Right lobe of liver (tissue), 6 donors: ENCODE data around the gene SZRD1. TPM values are rescaled to one million over a fixed set of nuclear protein-coding genes. Genes with fewer than 3 reads are reported as not detected.

ENCODE experiments used
- ATAC-seq, 4 donors: fragments of 200-7000 bp; cut with Tn5 transposase; one replicate each; pipeline ENCODE4 v1.9.1; 2020; ENCODE audit warnings: mild to moderate bottlenecking in 4 of 4, moderate library complexity in 4 of 4
- DNase-seq, 3 donors: peaks; one replicate each; pipeline ENCODE4 v3.0.0-alpha.2; 2020
- H3K27ac ChIP-seq, 3 donors: fragments of 200-600 bp; one replicate each; pipeline ENCODE4 v1.8.0; 2022
- H3K27me3 ChIP-seq, 2 donors: fragments of 200-600 bp; one replicate each; pipeline ENCODE4 v1.8.0; 2022
- H3K36me3 ChIP-seq, 4 donors: fragments of 200-600 bp; sonication (generic) in 1 of 4; one replicate each; pipeline versions ENCODE4 v1.5.1 to v1.8.0; 2017 to 2022; ENCODE audit warnings: control low read depth in 1 of 4
- H3K4me1 ChIP-seq, 4 donors: fragments of 200-600 bp; sonication (generic) in 1 of 4; one replicate each; pipeline versions ENCODE4 v1.5.1 to v1.8.0; 2017 to 2022; ENCODE audit warnings: control low read depth in 1 of 4
- H3K4me3 ChIP-seq, 3 donors: fragments of 200-600 bp; one replicate each; pipeline ENCODE4 v1.8.0; 2022
- H3K9me3 ChIP-seq, 4 donors: fragments of 200-600 bp; sonication (generic) in 1 of 4; one replicate each; pipeline versions ENCODE4 v1.5.1 to v1.8.0; 2017 to 2022; ENCODE audit warnings: control low read depth in 1 of 4
- POLR2A ChIP-seq: fragments of 450-650 bp; IDR thresholded peaks from one replicate; pipeline ENCODE4 v1.6.1; 2017; ENCODE audit warnings: antibody characterized with exemption, mild to moderate bottlenecking
- WGBS: methylation state at CpG from one replicate; pipeline ENCODE4 v1.1.6; 2018; ENCODE audit warnings: low coverage, low lambda C conversion rate; ENCODE audit not compliant: insufficient coverage; ENCODE audit errors: missing lambda C conversion rate; 5-methylcytosine and 5-hydroxymethylcytosine counted together
- intact Hi-C, 2 donors: fragments of 100-400 bp; cut with DNase I; formaldehyde crosslinking; loops; one replicate each; pipeline versions ENCODE4 v1.11.2 to v1.14.1; 2022
- long read RNA-seq: library from polyadenylated mRNA; unstranded; transcript quantifications from one replicate; pipeline ENCODE4 v2.0.0, GENCODE V29; 2019
- total RNA-seq, 6 experiments: library from RNA; depleted of rRNA in 2 of 6; stranded (reverse); fragments of >200 nt in 2 of 6; fragmentation: NEBNext Ultra II Directional in 3 of 6; extraction: Animal tissue kit (Norgen Biotek cat#: 25700) in 3 of 6; gene quantifications; one replicate each; pipeline versions ENCODE4 v1.1.0 to v1.2.4, GENCODE V29; 2016 to 2023
- TF ChIP-seq, protein P1 (sequence below), 4 donors: fragments of 200-600 bp in 3 of 4; fragments of 450-650 bp in 1 of 4; IDR thresholded peaks; one replicate each; pipeline versions ENCODE4 v1.5.1 to v1.8.0; 2016 to 2022; ENCODE audit warnings: antibody characterized with exemption in 4 of 4, mild to moderate bottlenecking in 2 of 4
- donor health status: DM: no; HTN: yes; CAD: no.
- donor health status: DM: no; HTN: no; CAD: no.
- donor health status: DM: no; HTN: no; CAD: no.
- donor health status: DM: no; HTN: yes; CAD: no.
- donor health status: DM: no; HTN: yes; CAD: no.

Gene SZRD1, protein sequence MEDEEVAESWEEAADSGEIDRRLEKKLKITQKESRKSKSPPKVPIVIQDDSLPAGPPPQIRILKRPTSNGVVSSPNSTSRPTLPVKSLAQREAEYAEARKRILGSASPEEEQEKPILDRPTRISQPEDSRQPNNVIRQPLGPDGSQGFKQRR
- total RNA-seq, result 10 to 100 TPM; 41.4 to 57.8 (median 47.5) TPM
- long read RNA-seq, partial matches to known transcripts, result 0 of 10 reads
- long read RNA-seq, other reads (novel, unspliced or antisense), result 8 of 10 reads

DNA sequence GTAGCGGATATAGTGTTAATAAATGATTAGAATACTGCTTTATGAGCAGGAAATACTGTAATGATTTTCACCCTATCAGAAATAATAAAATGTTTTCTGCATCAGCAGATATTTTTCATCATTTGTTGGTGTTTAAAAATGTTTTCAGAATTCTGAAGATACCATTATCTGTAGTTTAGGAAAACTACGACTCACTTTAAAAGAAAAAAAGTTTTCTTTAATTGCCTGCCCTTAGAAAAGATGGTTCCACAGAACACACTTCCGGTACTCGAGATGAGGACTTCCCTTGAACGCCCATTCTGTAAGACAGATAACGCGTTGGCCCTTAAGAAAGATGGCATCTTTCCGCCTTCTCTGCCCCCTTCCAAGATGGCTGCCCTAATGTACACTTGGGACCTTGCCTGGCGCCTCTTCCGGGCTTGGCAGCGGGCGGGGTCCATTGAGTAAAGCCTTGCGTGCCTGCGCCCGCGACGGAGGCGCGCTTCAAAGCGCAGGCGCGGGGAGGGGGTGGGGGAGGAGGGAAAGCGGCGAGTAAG, at the start of gene SZRD1:
Gene SZRD1 (plus strand): TSS at position 521 of the 536 bp plus-strand sequence. CDS start 16 bp downstream, outside the sequence.
- WGBS, result under 1% methylated on average over 24 of the region's 24 CpGs
- Histone ChIP-seq H3K27ac (peak within 1 kb of the TSS; percentile 94 to 96 (median 94)), H3K4me1 (peaks cover 0 to 16% (median 4%) of the 10 kb centered on the region in 4 donors), H3K27me3 (no peaks in the 10 kb centered on the region), H3K9me3 (no peaks in the 10 kb centered on the region), H3K36me3 (no peaks in the 10 kb centered on the region), H3K4me3 (peak within 1 kb of the TSS; percentile 88 to 96 (median 92))
- intact Hi-C loops, result loop anchor here in 1 of 2 donors (10.0 kb wide), 1 partner anchor 292 kb away; the partner anchor contains the start of gene FAM131C
- DNase-seq (peak; percentile 96 to 98 (median 97)), ATAC-seq (peak; percentile 87 to 92 (median 91))
- TF ChIP-seq POLR2A, result no peak
- TF ChIP-seq, protein P1, sequence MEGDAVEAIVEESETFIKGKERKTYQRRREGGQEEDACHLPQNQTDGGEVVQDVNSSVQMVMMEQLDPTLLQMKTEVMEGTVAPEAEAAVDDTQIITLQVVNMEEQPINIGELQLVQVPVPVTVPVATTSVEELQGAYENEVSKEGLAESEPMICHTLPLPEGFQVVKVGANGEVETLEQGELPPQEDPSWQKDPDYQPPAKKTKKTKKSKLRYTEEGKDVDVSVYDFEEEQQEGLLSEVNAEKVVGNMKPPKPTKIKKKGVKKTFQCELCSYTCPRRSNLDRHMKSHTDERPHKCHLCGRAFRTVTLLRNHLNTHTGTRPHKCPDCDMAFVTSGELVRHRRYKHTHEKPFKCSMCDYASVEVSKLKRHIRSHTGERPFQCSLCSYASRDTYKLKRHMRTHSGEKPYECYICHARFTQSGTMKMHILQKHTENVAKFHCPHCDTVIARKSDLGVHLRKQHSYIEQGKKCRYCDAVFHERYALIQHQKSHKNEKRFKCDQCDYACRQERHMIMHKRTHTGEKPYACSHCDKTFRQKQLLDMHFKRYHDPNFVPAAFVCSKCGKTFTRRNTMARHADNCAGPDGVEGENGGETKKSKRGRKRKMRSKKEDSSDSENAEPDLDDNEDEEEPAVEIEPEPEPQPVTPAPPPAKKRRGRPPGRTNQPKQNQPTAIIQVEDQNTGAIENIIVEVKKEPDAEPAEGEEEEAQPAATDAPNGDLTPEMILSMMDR (IDR thresholded peaks at IDR 0.05), result no peak

DNA sequence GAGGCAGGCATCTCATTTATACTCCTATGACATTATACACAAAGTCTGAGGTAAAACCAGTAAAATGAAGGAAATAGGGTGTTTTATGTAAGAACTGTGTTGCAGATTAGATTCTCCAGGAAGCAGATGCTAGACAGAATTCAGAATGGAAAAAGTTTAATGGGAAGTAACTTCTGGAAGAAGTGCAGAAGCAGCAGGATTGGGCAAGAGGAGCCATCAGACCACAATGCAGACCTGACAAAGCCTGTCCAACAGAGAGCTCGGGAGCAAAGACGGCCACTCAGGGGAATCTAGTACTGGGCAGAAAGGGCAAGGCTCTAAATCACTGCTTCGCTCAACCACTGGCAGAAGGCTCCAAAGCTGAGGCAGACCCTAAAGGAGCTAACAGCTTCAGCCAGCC, 48.5 kb upstream of the SZRD1 start:
- Histone ChIP-seq H3K9me3 (no peaks in the 10 kb centered on the region), H3K36me3 (peaks cover 0 to 15% (median 8%) of the 10 kb centered on the region in 4 donors), H3K4me1 (peaks cover 0 to 14% (median 0%) of the 10 kb centered on the region in 4 donors), H3K27ac (no peak overlapping the region), H3K4me3 (no peak overlapping the region), H3K27me3 (no peaks in the 10 kb centered on the region)
- WGBS, result 29% methylated on average over 1 of the region's 3 CpGs
- no peak for TF ChIP-seq POLR2A
- TF ChIP-seq, protein P1 (IDR thresholded peaks at IDR 0.05), result no peak
- DNase-seq (no peak), ATAC-seq (peak; percentile 56 to 72 (median 59))
- intact Hi-C loops, result no loop called here

DNA sequence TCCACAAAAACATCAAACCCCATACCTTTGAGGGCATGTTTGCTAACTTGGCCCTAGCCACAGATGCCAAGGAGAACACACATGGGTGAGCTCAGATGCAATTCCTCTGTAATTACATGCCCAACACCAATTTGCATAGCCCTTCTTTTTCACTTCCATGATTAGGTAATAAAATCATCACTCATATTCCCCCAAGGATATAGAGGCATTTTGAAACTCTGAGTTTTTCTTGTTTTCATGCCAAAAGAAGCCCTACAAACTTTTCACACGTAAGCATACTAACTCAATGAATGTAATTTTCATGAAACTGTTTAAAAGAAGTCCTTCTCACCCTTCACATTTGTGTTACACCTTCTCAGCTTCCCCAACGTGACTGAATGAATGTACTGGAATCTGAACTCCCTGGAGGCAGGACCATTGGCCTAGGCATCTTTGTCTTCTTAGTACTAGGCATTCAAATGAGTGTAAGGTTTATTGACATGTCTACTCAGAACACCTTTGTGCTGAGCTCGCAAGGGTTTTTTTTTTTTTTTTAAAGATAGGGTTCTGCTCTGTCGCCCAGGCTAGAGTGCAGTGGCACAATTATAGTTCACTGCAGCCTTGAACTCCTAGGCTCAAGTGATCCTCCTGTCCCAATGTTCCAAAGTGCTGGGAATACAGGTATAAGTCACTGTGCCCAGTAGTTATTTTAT, 45.7 kb upstream of the SZRD1 start:
- DNase-seq, result no peak
- TF ChIP-seq POLR2A, result no peak
- TF ChIP-seq, protein P1 (IDR thresholded peaks at IDR 0.05), result no peak
- Histone ChIP-seq H3K9me3 (no peaks in the 10 kb centered on the region), H3K27ac (no peak overlapping the region), H3K4me1 (peaks cover 0 to 14% (median 0%) of the 10 kb centered on the region in 4 donors), H3K4me3 (no peak overlapping the region), H3K36me3 (no peaks in the 10 kb centered on the region), H3K27me3 (no peaks in the 10 kb centered on the region)
- ATAC-seq, result peak in 2 of 4 donors; percentile 18 to 28
- 64% methylated on average over 4 of the region's 4 CpGs for whole genome bisulfite sequencing
- intact Hi-C loops, result no loop called here

DNA sequence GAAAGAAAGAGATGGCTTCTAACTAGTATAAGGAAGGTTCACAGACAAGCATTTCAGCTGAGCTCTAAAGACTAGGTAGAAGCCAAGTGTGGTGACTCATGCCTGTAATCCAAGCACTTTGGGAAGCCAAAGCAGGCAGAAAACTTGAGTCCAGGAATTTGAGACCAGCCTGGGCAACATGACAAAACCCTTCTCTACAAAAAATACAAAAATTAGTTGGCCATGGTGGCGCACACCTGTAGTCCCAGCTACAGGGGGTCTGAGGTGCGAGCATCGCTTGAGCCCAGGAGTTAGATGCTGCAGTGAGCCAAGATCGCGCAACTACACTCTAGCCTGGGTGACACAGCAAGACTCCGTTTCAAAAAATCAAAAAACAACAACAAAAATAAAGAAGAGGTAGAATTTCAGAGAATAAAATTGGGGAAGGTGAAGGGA, 42.6 kb upstream of the SZRD1 start:
- peaks cover 0 to 14% (median 0%) of the 10 kb centered on the region in 4 donors for H3K4me1 ChIP-seq
- H3K27ac ChIP-seq, result no peak overlapping the region
- H3K36me3 ChIP-seq, result no peaks in the 10 kb centered on the region
- H3K27me3 ChIP-seq, result no peaks in the 10 kb centered on the region
- no peaks in the 10 kb centered on the region for H3K9me3 ChIP-seq
- ATAC-seq (peak in 1 of 4 donors; percentile 66), DNase-seq (no peak)
- TF ChIP-seq, protein P1 (IDR thresholded peaks at IDR 0.05), result no peak
- TF ChIP-seq POLR2A, result no peak
- WGBS, result 97% methylated on average over 3 of the region's 6 CpGs
- H3K4me3 ChIP-seq, result no peak overlapping the region
- intact Hi-C loops, result no loop called here
